A673 (cell line): ENCODE measurements around the gene PXDC1. TPM values are rescaled to one million over a fixed set of nuclear protein-coding genes. Genes with fewer than 3 reads are reported as not detected.

ENCODE experiments used
- BruUV-seq: library from RNA; stranded (reverse); fragments of 400-500 nt; replicated peaks from 2 replicates; lab custom pipeline; 2021; lab: Mats Ljungman, UMichigan
- CTCF ChIA-PET: fragments of 300-600 bp; sonication (Branson Sonifier 250); formaldehyde crosslinking; loops from one replicate; lab custom pipeline; 2022; ENCODE audit warnings: antibody characterized with exemption; lab: Charles Lee
- POLR2A ChIA-PET: fragments of 300-600 bp; sonication (Branson Sonifier 250); formaldehyde crosslinking; loops from one replicate; lab custom pipeline; 2022; ENCODE audit warnings: antibody characterized with exemption; ENCODE audit not compliant: low non-redundant PET; lab: Charles Lee
- DNase-seq: peaks from one replicate; pipeline ENCODE4 v3.0.0-alpha.2; 2015; ENCODE audit warnings: low spot score
- H3K27ac ChIP-seq: fragments of 200-600 bp; sonication (generic); 2 replicates; pipeline ENCODE4 v1.5.1; 2016; ENCODE audit warnings: mixed run types, low read depth, mild to moderate bottlenecking, mixed read lengths, antibody characterized with exemption, low read length; ENCODE audit not compliant: poor library complexity, severe bottlenecking
- H3K27me3 ChIP-seq: fragments of 200-600 bp; sonication (generic); replicated peaks from 2 replicates; pipeline ENCODE4 v1.6.1; 2017; ENCODE audit warnings: mixed run types, low read depth, mild to moderate bottlenecking, mixed read lengths, antibody characterized with exemption, low read length; ENCODE audit not compliant: insufficient read depth, poor library complexity
- H3K36me3 ChIP-seq: fragments of 200-600 bp; sonication (generic); 2 replicates; pipeline ENCODE4 v1.6.1; 2016; ENCODE audit warnings: mixed run types, mild to moderate bottlenecking, mixed read lengths, antibody characterized with exemption, low read length; ENCODE audit not compliant: insufficient read depth, poor library complexity, severe bottlenecking
- H3K4me1 ChIP-seq: fragments of 200-600 bp; sonication (generic); 2 replicates; pipeline ENCODE4 v1.6.1; 2017; ENCODE audit warnings: mixed run types, mild to moderate bottlenecking, mixed read lengths, antibody characterized with exemption, low read length; ENCODE audit not compliant: insufficient read depth, poor library complexity, severe bottlenecking
- H3K4me3 ChIP-seq: fragments of 200-600 bp; sonication (generic); 2 replicates; pipeline ENCODE4 v1.5.1; 2016; ENCODE audit warnings: low read depth, mixed run types, mild to moderate bottlenecking, mixed read lengths, low read length; ENCODE audit not compliant: poor library complexity, severe bottlenecking
- H3K9me3 ChIP-seq: fragments of 200-600 bp; sonication (generic); 2 replicates; pipeline ENCODE4 v1.6.1; 2016; ENCODE audit warnings: mixed run types, low read depth, mild to moderate bottlenecking, mixed read lengths, antibody characterized with exemption, low read length; ENCODE audit not compliant: poor library complexity, severe bottlenecking
- EZH2 ChIP-seq: fragments of 200-600 bp; sonication (generic); IDR thresholded peaks from 2 replicates; pipeline ENCODE4 v1.6.1; 2017; ENCODE audit warnings: borderline replicate concordance, low read depth, mild to moderate bottlenecking, mixed read lengths, antibody characterized with exemption, low read length; ENCODE audit not compliant: poor library complexity, severe bottlenecking
- intact Hi-C: fragments of 100-400 bp; cut with micrococcal nuclease; formaldehyde crosslinking; loops from one replicate; pipeline ENCODE4 v1.10.0; 2022; ENCODE audit not compliant: unreplicated experiment
- total RNA-seq: library from RNA; stranded (reverse); gene quantifications from 2 replicates; pipeline ENCODE4 v1.2.3, GENCODE V29; 2021
- TF ChIP-seq, protein P1 (sequence below): fragments of 300-800, 200-600 bp; sonication (generic); conservative IDR thresholded peaks from 2 replicates; pipeline ENCODE4 v1.5.1; 2017; ENCODE audit warnings: low read depth, mild to moderate bottlenecking, antibody characterized with exemption, low read length, moderate library complexity, mixed read lengths

The PXDC1 gene
- total RNA-seq, 1 experiment from 2014 or later, result 5.2 TPM

DNA sequence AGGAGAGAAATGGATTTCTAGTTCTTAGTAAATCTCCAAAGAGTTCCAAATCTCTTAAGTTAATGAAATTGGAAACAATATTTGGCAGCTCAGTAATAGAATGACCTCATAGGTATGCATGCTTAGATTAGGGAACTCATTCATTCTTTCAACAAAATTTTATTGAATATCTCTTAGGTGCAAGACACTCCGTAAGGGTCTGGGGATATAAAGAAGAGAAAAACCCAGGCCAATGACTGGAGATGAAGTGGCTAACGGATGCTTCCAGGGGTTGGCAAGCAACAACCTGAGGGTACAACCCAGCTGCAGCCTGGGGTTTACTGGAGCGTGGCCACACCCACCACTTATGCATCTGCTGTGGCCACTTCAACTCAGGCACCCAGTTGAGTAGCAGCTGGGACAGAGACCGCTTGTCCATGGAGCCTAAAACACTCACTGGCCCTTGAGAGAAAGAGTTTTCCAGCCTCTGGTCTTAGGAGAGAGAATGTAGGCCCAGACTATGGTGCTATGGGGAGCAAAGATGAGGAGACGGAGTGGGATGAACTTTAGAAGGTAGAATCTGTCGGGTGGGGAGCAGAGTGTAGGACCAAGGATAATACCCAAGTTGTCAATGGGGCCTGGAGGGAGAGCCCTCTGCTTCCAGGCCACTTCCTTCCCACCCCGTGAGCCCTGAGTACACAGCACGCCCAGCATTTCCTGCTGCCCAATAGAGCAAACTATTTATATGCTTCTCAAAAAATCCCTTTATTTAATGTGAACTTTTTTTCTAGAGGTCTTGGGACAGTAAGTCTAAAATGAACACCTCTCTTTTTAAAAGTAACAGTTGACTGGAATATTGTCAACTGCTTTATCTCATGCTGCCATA, 46.8 kb upstream of the PXDC1 start:
- ChIA-PET CTCF (no interaction called here), POLR2A (no interaction called here)
- intact Hi-C loops, result no loop called here
- H3K4me3 ChIP-seq, result no peak overlapping the region
- H3K4me1 ChIP-seq, result no peaks in the 10 kb centered on the region
- no peak for TF ChIP-seq EZH2
- TF ChIP-seq, protein P1, sequence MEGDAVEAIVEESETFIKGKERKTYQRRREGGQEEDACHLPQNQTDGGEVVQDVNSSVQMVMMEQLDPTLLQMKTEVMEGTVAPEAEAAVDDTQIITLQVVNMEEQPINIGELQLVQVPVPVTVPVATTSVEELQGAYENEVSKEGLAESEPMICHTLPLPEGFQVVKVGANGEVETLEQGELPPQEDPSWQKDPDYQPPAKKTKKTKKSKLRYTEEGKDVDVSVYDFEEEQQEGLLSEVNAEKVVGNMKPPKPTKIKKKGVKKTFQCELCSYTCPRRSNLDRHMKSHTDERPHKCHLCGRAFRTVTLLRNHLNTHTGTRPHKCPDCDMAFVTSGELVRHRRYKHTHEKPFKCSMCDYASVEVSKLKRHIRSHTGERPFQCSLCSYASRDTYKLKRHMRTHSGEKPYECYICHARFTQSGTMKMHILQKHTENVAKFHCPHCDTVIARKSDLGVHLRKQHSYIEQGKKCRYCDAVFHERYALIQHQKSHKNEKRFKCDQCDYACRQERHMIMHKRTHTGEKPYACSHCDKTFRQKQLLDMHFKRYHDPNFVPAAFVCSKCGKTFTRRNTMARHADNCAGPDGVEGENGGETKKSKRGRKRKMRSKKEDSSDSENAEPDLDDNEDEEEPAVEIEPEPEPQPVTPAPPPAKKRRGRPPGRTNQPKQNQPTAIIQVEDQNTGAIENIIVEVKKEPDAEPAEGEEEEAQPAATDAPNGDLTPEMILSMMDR, result no peak
- BruUV-seq, result no TSS peak
- no peak for DNase-seq
- H3K36me3 ChIP-seq, result no peaks in the 10 kb centered on the region
- H3K9me3 ChIP-seq, result no peaks in the 10 kb centered on the region
- no peaks in the 10 kb centered on the region for H3K27me3 ChIP-seq
- no peak overlapping the region for H3K27ac ChIP-seq

DNA sequence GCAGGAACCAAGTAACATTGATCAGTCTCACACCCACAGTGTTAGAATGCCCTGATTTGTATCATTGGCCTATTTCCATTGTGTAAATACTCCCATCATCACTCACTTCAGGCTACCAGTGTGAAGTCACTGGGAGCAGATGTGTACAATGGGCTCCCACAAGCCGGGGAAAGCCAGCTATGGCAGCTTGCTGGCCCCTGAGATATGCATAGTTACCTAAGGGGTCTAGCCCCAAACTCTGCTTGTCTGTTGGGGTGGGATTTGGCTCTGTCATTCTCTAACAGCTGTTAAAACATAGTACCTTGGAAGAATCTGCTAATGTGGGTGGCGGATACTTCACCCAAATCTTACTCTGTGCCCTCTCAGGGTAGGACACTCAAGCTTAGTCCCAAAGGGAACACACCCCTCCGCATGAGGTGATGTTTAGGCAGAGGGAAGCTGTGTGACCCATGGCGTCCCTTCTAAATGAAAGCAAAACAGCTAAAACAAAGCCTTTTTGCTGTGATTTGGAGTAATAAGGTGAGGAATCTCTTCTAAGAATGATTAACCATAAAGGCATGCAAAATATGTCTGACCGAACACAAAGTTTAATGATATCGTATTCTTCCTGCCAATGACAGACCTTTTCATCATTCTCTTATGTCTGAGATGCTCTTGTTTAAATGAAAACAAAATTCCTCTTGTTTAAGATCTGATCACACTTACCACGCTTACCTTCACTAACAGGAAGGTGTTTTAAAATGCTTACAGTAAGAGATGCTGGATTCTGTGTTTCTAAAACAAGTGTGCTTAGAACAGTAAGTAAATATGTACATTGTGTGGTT, 45.9 kb upstream of the PXDC1 start:
- CTCF ChIA-PET, result no interaction called here
- POLR2A ChIA-PET, result no interaction called here
- BruUV-seq, result no TSS peak
- intact Hi-C loops, result no loop called here
- Histone ChIP-seq H3K27ac (no peak overlapping the region), H3K36me3 (no peaks in the 10 kb centered on the region), H3K27me3 (no peaks in the 10 kb centered on the region), H3K9me3 (no peaks in the 10 kb centered on the region), H3K4me3 (no peak overlapping the region), H3K4me1 (no peaks in the 10 kb centered on the region)
- TF ChIP-seq, protein P1, result no peak
- TF ChIP-seq EZH2, result no peak
- no peak for DNase-seq

DNA sequence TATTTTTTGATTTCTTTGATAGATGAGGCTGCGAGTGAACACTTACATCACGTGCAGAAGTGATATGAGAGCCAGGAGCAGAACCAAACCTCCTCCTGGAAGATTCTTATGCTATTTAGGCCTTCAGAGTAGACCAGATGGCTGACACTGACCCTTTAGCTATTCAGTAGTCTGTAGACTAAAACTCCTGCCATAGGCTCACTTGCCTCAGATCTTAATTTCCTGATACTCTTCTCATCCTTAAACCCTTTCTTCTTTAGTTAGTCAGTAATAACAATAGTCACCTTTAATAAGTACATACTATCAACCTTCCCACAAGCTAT, 45.2 kb upstream of the PXDC1 start:
- Histone ChIP-seq H3K27ac (no peak overlapping the region), H3K4me1 (no peaks in the 10 kb centered on the region), H3K4me3 (no peak overlapping the region), H3K36me3 (no peaks in the 10 kb centered on the region), H3K9me3 (no peaks in the 10 kb centered on the region), H3K27me3 (no peaks in the 10 kb centered on the region)
- TF ChIP-seq, protein P1, result no peak
- TF ChIP-seq EZH2, result no peak
- CTCF ChIA-PET, result no interaction called here
- DNase-seq, result no peak
- BruUV-seq, result no TSS peak
- POLR2A ChIA-PET, result no interaction called here
- intact Hi-C loops, result no loop called here
